Esophagus squamous epithelium (tissue), 4 donors: Measurements from ENCODE around the gene ADAM23.

Source experiments
- POLR2A ChIP-seq, 4 donors: fragments of 450-650 bp; IDR thresholded peaks; one replicate each; pipeline ENCODE4 v1.6.1; 2017; ENCODE audit warnings: antibody characterized with exemption in 4 of 4, mild to moderate bottlenecking in 4 of 4, moderate library complexity in 3 of 4
- TF ChIP-seq, protein P1 (sequence below), 6 experiments: fragments of 450-650 bp in 4 of 6; fragments of 200-600 bp in 2 of 6; sonication (generic) in 2 of 6; IDR thresholded peaks; one replicate each; pipeline ENCODE4 v1.5.1; 2016 to 2019; ENCODE audit warnings: antibody characterized with exemption in 6 of 6, mild to moderate bottlenecking in 4 of 6, moderate library complexity in 4 of 6

- TF ChIP-seq, protein P1, sequence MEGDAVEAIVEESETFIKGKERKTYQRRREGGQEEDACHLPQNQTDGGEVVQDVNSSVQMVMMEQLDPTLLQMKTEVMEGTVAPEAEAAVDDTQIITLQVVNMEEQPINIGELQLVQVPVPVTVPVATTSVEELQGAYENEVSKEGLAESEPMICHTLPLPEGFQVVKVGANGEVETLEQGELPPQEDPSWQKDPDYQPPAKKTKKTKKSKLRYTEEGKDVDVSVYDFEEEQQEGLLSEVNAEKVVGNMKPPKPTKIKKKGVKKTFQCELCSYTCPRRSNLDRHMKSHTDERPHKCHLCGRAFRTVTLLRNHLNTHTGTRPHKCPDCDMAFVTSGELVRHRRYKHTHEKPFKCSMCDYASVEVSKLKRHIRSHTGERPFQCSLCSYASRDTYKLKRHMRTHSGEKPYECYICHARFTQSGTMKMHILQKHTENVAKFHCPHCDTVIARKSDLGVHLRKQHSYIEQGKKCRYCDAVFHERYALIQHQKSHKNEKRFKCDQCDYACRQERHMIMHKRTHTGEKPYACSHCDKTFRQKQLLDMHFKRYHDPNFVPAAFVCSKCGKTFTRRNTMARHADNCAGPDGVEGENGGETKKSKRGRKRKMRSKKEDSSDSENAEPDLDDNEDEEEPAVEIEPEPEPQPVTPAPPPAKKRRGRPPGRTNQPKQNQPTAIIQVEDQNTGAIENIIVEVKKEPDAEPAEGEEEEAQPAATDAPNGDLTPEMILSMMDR (IDR thresholded peaks at IDR 0.05) = no peak
- no peak for TF ChIP-seq POLR2A (IDR thresholded peaks at IDR 0.05)
These were observed 175.7 kb downstream of the ADAM23 start for GRCh38 chr2:206619011-206619410.
